Stimulated activated effector memory CD8-positive, alpha-beta T cell treated with anti-CD3 and anti-CD28 coated beads, Interleukin-12 subunit alpha, Interleukin-12 subunit beta, amount 100 ng/mL, for 72 hours (primary cell): ENCODE results near the gene PLAAT4.
"Not testable (repeated sequence)": the region's sequence is repeated elsewhere in the genome, so short reads cannot be mapped to it uniquely, and the experiment has no call there.

Source experiments
- ATAC-seq: fragments of 150-1000 bp; cut with Tn5 transposase; 2 replicates; pipeline ENCODE4 v1.10.0; 2021
- DNase-seq, 2 donors: peaks; one replicate each; pipeline ENCODE4 v3.0.0; 2021 to 2022; ENCODE audit warnings: low spot score in 2 of 2
- H3K27ac Mint-ChIP-seq: one replicate; pipeline ENCODE4 v1.8.0; 2022; ENCODE audit warnings: mild to moderate bottlenecking, mixed read lengths
- H3K36me3 Mint-ChIP-seq: one replicate; pipeline ENCODE4 v1.8.0; 2022; ENCODE audit warnings: mild to moderate bottlenecking, mixed read lengths
- H3K4me1 Mint-ChIP-seq: one replicate; pipeline ENCODE4 v1.8.0; 2022; ENCODE audit warnings: mixed read lengths
- H3K4me3 Mint-ChIP-seq: one replicate; pipeline ENCODE4 v1.8.0; 2022; ENCODE audit warnings: mild to moderate bottlenecking, mixed read lengths
- H3K9me3 Mint-ChIP-seq: one replicate; pipeline ENCODE4 v1.8.0; 2022; ENCODE audit warnings: mixed read lengths

PLAAT4 gene

GRCh38 chr11:63549411-63549810, 12.8 kb downstream of the PLAAT4 start:
- no peak for ATAC-seq
- DNase-seq: no peak
- Mint-ChIP-seq H3K27ac (peak overlapping the region; percentile 37), H3K36me3 (peaks cover 8% of the 10 kb centered on the region), H3K4me1 (peaks cover 53% of the 10 kb centered on the region), H3K9me3 (no peaks in the 10 kb centered on the region), H3K4me3 (peak overlapping the region; percentile 34)

- Mint-ChIP-seq H3K4me3 (peak overlapping the region; percentile 34), H3K27ac (peak overlapping the region; percentile 93), H3K4me1 (peaks cover 56% of the 10 kb centered on the region)
- DNase-seq, H3K36me3 Mint-ChIP-seq, ATAC-seq, H3K9me3 Mint-ChIP-seq: not testable (repeated sequence)
Observed at GRCh38 chr11:63550156-63550700, 13.6 kb downstream of the PLAAT4 start.

GRCh38 chr11:63551091-63551888, 14.7 kb downstream of the PLAAT4 start:
- ATAC-seq: peak; percentile 12

GRCh38 chr11:63551889-63552266, 15.3 kb downstream of the PLAAT4 start:
- Mint-ChIP-seq H3K4me1 (peaks cover 48% of the 10 kb centered on the region), H3K9me3 (no peaks in the 10 kb centered on the region), H3K4me3 (peak overlapping the region; percentile 76), H3K36me3 (peaks cover 8% of the 10 kb centered on the region), H3K27ac (peak overlapping the region; percentile 93)
- DNase-seq (peak; percentile 18 to 73), ATAC-seq (peak; percentile 40)

More at GRCh38 chr11:63551091-63551888, 14.7 kb downstream of the PLAAT4 start:
- Mint-ChIP-seq H3K4me1 (peaks cover 48% of the 10 kb centered on the region), H3K9me3 (no peaks in the 10 kb centered on the region), H3K36me3 (peaks cover 8% of the 10 kb centered on the region), H3K4me3 (peak overlapping the region; percentile 76), H3K27ac (peak overlapping the region; percentile 93)
- DNase-seq: peak in 1 of 2 donors; percentile 73

- H3K4me3 Mint-ChIP-seq: peak overlapping the region; percentile 76
- no peak for DNase-seq
- peak overlapping the region; percentile 93 for H3K27ac Mint-ChIP-seq
- peaks cover 8% of the 10 kb centered on the region for H3K36me3 Mint-ChIP-seq
- H3K9me3 Mint-ChIP-seq: no peaks in the 10 kb centered on the region
- H3K4me1 Mint-ChIP-seq: peaks cover 48% of the 10 kb centered on the region
- ATAC-seq: peak; percentile 37
Observed at GRCh38 chr11:63552921-63553320, 16.3 kb downstream of the PLAAT4 start.

GRCh38 chr11:63553759-63554158, 17.2 kb downstream of the PLAAT4 start:
- DNase-seq (peak; percentile 30 to 77), ATAC-seq (peak; percentile 92)
- peak overlapping the region; percentile 76 for H3K4me3 Mint-ChIP-seq
- H3K4me1 Mint-ChIP-seq: peaks cover 48% of the 10 kb centered on the region
- H3K27ac Mint-ChIP-seq: peak overlapping the region; percentile 93
- no peaks in the 10 kb centered on the region for H3K9me3 Mint-ChIP-seq
- H3K36me3 Mint-ChIP-seq: peaks cover 8% of the 10 kb centered on the region

GRCh38 chr11:63554877-63555223, 18.2 kb downstream of the PLAAT4 start:
- Mint-ChIP-seq H3K9me3 (no peaks in the 10 kb centered on the region), H3K4me3 (no peak overlapping the region), H3K27ac (no peak overlapping the region), H3K36me3 (peaks cover 8% of the 10 kb centered on the region), H3K4me1 (peaks cover 43% of the 10 kb centered on the region)
- DNase-seq: peak in 1 of 2 donors; percentile 22
- ATAC-seq: no peak

- no peaks in the 10 kb centered on the region for H3K9me3 Mint-ChIP-seq
- ATAC-seq (no peak), DNase-seq (peak in 1 of 2 donors; percentile 43)
- no peak overlapping the region for H3K27ac Mint-ChIP-seq
- no peak overlapping the region for H3K4me3 Mint-ChIP-seq
- H3K4me1 Mint-ChIP-seq: peaks cover 48% of the 10 kb centered on the region
- H3K36me3 Mint-ChIP-seq: no peaks in the 10 kb centered on the region
Observed at GRCh38 chr11:63556404-63557013, 19.9 kb downstream of the PLAAT4 start.

GRCh38 chr11:63557570-63557969, 21.0 kb downstream of the PLAAT4 start:
- Mint-ChIP-seq H3K27ac (no peak overlapping the region), H3K36me3 (no peaks in the 10 kb centered on the region), H3K9me3 (no peaks in the 10 kb centered on the region), H3K4me1 (peaks cover 37% of the 10 kb centered on the region), H3K4me3 (no peak overlapping the region)
- DNase-seq (no peak), ATAC-seq (no peak)

GRCh38 chr11:63558459-63559157, 22.0 kb downstream of the PLAAT4 start:
- Mint-ChIP-seq H3K36me3 (no peaks in the 10 kb centered on the region), H3K9me3 (no peaks in the 10 kb centered on the region), H3K4me1 (peaks cover 31% of the 10 kb centered on the region), H3K4me3 (no peak overlapping the region), H3K27ac (no peak overlapping the region)
- ATAC-seq (no peak), DNase-seq (peak in 1 of 2 donors; percentile 39)

- peaks cover 36% of the 10 kb centered on the region for H3K4me1 Mint-ChIP-seq
- no peak overlapping the region for H3K4me3 Mint-ChIP-seq
- peak overlapping the region; percentile 20 for H3K27ac Mint-ChIP-seq
- DNase-seq: peak in 1 of 2 donors; percentile 38
- H3K36me3 Mint-ChIP-seq: no peaks in the 10 kb centered on the region
- H3K9me3 Mint-ChIP-seq: no peaks in the 10 kb centered on the region
- ATAC-seq: no peak
Observed at GRCh38 chr11:63560506-63561180, 24.0 kb downstream of the PLAAT4 start.

GRCh38 chr11:63563201-63564055, 26.8 kb downstream of the PLAAT4 start, which contains the start of gene PLAAT2:
PLAAT2 (minus strand) TSS chr11:63563379; CDS start chr11:63563324, 55 bp downstream.
- Mint-ChIP-seq H3K4me3 (peak within 1 kb of the TSS; percentile 15), H3K9me3 (no peaks in the 10 kb centered on the region), H3K27ac (no peak within 1 kb of the TSS), H3K36me3 (peaks cover 11% of the 10 kb centered on the region), H3K4me1 (peaks cover 49% of the 10 kb centered on the region)
- DNase-seq: peak in 1 of 2 donors; percentile 23
- ATAC-seq: no peak

- Mint-ChIP-seq H3K9me3 (no peaks in the 10 kb centered on the region), H3K4me3 (peak overlapping the region; percentile 15), H3K27ac (no peak overlapping the region), H3K36me3 (peaks cover 11% of the 10 kb centered on the region), H3K4me1 (peaks cover 54% of the 10 kb centered on the region)
- peak; percentile 75 for ATAC-seq
- DNase-seq: peak; percentile 18 to 71
Observed at GRCh38 chr11:63564056-63564774, 27.6 kb downstream of the PLAAT4 start.
